HCT116 (cell line): ENCODE results near the gene ANKHD1. TPM values are rescaled to one million over a fixed set of nuclear protein-coding genes. Genes with fewer than 3 reads are reported as not detected.

Source experiments
- ATAC-seq: fragments of 200-7000 bp; cut with Tn5 transposase; 2 replicates; pipeline ENCODE4 v1.9.1; 2020; ENCODE audit warnings: mild to moderate bottlenecking, moderate library complexity
- BruUV-seq: library from RNA; stranded (reverse); fragments of 400-500 nt; replicated peaks from 2 replicates; lab custom pipeline; 2021; lab: Mats Ljungman, UMichigan
- CTCF ChIA-PET: fragments of 300-600 bp; sonication (Branson Sonifier 250); formaldehyde crosslinking; loops from one replicate; lab custom pipeline; 2021; ENCODE audit warnings: antibody characterized with exemption; lab: Charles Lee
- POLR2A ChIA-PET: fragments of 300-600, 350-600 bp; sonication (Branson Sonifier 250); formaldehyde crosslinking; loops from one replicate; lab custom pipeline; 2021; ENCODE audit warnings: antibody characterized with exemption; lab: Charles Lee
- RAD21 ChIA-PET, 2 experiments: fragments of 300-600 bp; sonication (Branson Sonifier 250); formaldehyde crosslinking; loops; one replicate each; lab custom pipeline; 2023; ENCODE audit warnings: low total read pairs in 2 of 2; ENCODE audit not compliant: uncharacterized antibody in 2 of 2, unreplicated experiment in 2 of 2, low non-redundant PET in 1 of 2; lab: Charles Lee
- DNase-seq: peaks from one replicate; pipeline ENCODE4 v3.0.0-alpha.2; 2010; ENCODE audit warnings: low read depth, low spot score
- H2AFZ ChIP-seq: fragments of 200-600 bp; shearing (Covaris generic), sonication (generic); 2 replicates; pipeline ENCODE4 v1.6.1; 2017; ENCODE audit warnings: low read depth, mixed run types, mixed read lengths, antibody characterized with exemption, low read length; ENCODE audit not compliant: poor library complexity, severe bottlenecking
- H3K27ac ChIP-seq: 2 replicates; pipeline ENCODE4 v1.5.1; 2012; ENCODE audit warnings: low read depth, low read length
- H3K27me3 ChIP-seq: fragments of 200-600 bp; sonication (generic); 2 replicates; pipeline ENCODE4 v1.6.1; 2016; ENCODE audit warnings: mixed run types, low read length, mixed read lengths; ENCODE audit not compliant: insufficient read depth
- H3K36me3 ChIP-seq, 2 experiments: fragments of 200-500 bp in 1 of 2; fragments of 200-600 bp in 1 of 2; sonication (Bioruptor generic) in 1 of 2; sonication (generic) in 1 of 2; 2 replicates each; pipeline versions ENCODE4 v1.5.1 to v1.6.1; 2014 to 2016; ENCODE audit warnings: low read length in 2 of 2, inconsistent platforms in 1 of 2, mixed read lengths in 1 of 2, mixed run types in 1 of 2; ENCODE audit not compliant: insufficient read depth in 2 of 2, control insufficient read depth in 1 of 2
- H3K4me1 ChIP-seq, 2 experiments: fragments of 200-600 bp in 1 of 2; sonication (generic) in 1 of 2; 2 replicates each; pipeline versions ENCODE4 v1.5.1 to v1.6.1; 2012 to 2017; ENCODE audit warnings: low read length in 2 of 2, inconsistent platforms in 1 of 2, mild to moderate bottlenecking in 1 of 2, mixed read lengths in 1 of 2, mixed run types in 1 of 2, moderate library complexity in 1 of 2; ENCODE audit not compliant: insufficient read depth in 2 of 2, control insufficient read depth in 1 of 2
- H3K4me2 ChIP-seq: fragments of 200-600 bp; sonication (generic); 2 replicates; pipeline ENCODE4 v1.6.1; 2017; ENCODE audit warnings: mixed run types, low read length, mixed read lengths
- H3K4me3 ChIP-seq, 2 experiments: fragments of 200-600 bp in 1 of 2; sonication (generic) in 1 of 2; replicated peaks in 1 of 2; 2 replicates each; pipeline ENCODE4 v1.5.1; 2011 to 2016; ENCODE audit warnings: low read length in 2 of 2, control low read depth in 1 of 2, low read depth in 1 of 2, mild to moderate bottlenecking in 1 of 2, mixed read lengths in 1 of 2, mixed run types in 1 of 2
- H3K79me2 ChIP-seq: fragments of 200-600 bp; sonication (generic); 2 replicates; pipeline ENCODE4 v1.6.1; 2017; ENCODE audit warnings: mild to moderate bottlenecking, mixed run types, low read length, moderate library complexity, mixed read lengths; ENCODE audit not compliant: insufficient read depth
- H3K9ac ChIP-seq: fragments of 200-600 bp; sonication (generic); 2 replicates; pipeline ENCODE4 v1.6.1; 2016; ENCODE audit warnings: low read length, mixed read lengths
- H3K9me2 ChIP-seq: fragments of 200-600 bp; sonication (generic), shearing (Covaris generic); 2 replicates; pipeline ENCODE4 v1.6.1; 2017; ENCODE audit warnings: mixed run types, mild to moderate bottlenecking, moderate library complexity; ENCODE audit not compliant: insufficient read depth
- H3K9me3 ChIP-seq, 2 experiments: fragments of 200-500 bp in 1 of 2; fragments of 200-600 bp in 1 of 2; sonication (Bioruptor generic) in 1 of 2; sonication (generic) in 1 of 2; 2 replicates each; pipeline ENCODE4 v1.6.1; 2014 to 2017; ENCODE audit warnings: low read length in 2 of 2, mixed read lengths in 2 of 2, inconsistent platforms in 1 of 2, low read depth in 1 of 2, mild to moderate bottlenecking in 1 of 2, mixed run types in 1 of 2, moderate library complexity in 1 of 2; ENCODE audit not compliant: control insufficient read depth in 1 of 2, insufficient read depth in 1 of 2
- H4K20me1 ChIP-seq: fragments of 200-600 bp; sonication (generic), shearing (Covaris generic); 2 replicates; pipeline ENCODE4 v1.6.1; 2017; ENCODE audit warnings: mixed run types, mild to moderate bottlenecking, moderate library complexity; ENCODE audit not compliant: insufficient read depth
- ELF1 ChIP-seq: IDR thresholded peaks from 2 replicates; pipeline ENCODE4 v1.6.1; 2012; ENCODE audit warnings: low read depth, borderline replicate concordance
- JUND ChIP-seq: IDR thresholded peaks from 2 replicates; pipeline ENCODE4 v1.6.1; 2012
- POLR2A ChIP-seq: IDR thresholded peaks from 2 replicates; pipeline ENCODE4 v1.7.0; 2011; ENCODE audit warnings: borderline replicate concordance; ENCODE audit not compliant: insufficient read depth, insufficient read length; ENCODE audit errors: extremely low read depth
- POLR2AphosphoS5 ChIP-seq: IDR thresholded peaks from 2 replicates; pipeline ENCODE4 v1.6.1; 2011; ENCODE audit warnings: mild to moderate bottlenecking, low read depth, low read length, moderate library complexity
- RAD21 ChIP-seq: IDR thresholded peaks from 2 replicates; pipeline ENCODE4 v1.6.1; 2012; ENCODE audit warnings: low read depth, mild to moderate bottlenecking
- SIN3A ChIP-seq: IDR thresholded peaks from 2 replicates; pipeline ENCODE4 v1.6.1; 2012; ENCODE audit warnings: low read depth
- SP1 ChIP-seq: IDR thresholded peaks from 2 replicates; pipeline ENCODE4 v1.6.1; 2012; ENCODE audit warnings: low read depth
- TCF7L2 ChIP-seq: IDR thresholded peaks from 2 replicates; pipeline ENCODE4 v1.7.0; 2011; ENCODE audit warnings: borderline replicate concordance, inconsistent platforms; ENCODE audit not compliant: insufficient read depth, insufficient read length; ENCODE audit errors: extremely low read depth
- YY1 ChIP-seq: IDR thresholded peaks from 2 replicates; pipeline ENCODE4 v1.6.1; 2011; ENCODE audit warnings: low read length, low read depth, moderate library complexity, mild to moderate bottlenecking; ENCODE audit not compliant: insufficient replicate concordance; ENCODE audit errors: extremely low read depth
- ZNF274 ChIP-seq: fragments of 200-500 bp; sonication (Bioruptor generic); IDR thresholded peaks from 2 replicates; pipeline ENCODE4 v1.6.1; 2014; ENCODE audit warnings: mild to moderate bottlenecking, low read depth, low read length, inconsistent platforms
- intact Hi-C: fragments of 100-400 bp; cut with micrococcal nuclease; formaldehyde crosslinking; loops from 2 replicates; pipeline ENCODE4 v1.10.0; 2022
- total RNA-seq: library from RNA; stranded (reverse); gene quantifications from one replicate; pipeline ENCODE4 v1.2.1, GENCODE V29; 2021; ENCODE audit not compliant: unreplicated experiment
- TF ChIP-seq, protein P1 (sequence below), 3 experiments: fragments of 200-600 bp in 1 of 3; sonication (generic) in 1 of 3; IDR thresholded peaks in 2 of 3; conservative IDR thresholded peaks in 1 of 3; 2 replicates each; pipeline ENCODE4 v1.5.1; 2012 to 2017; ENCODE audit warnings: low read depth in 2 of 3, low read length in 2 of 3, antibody characterized with exemption in 1 of 3, borderline replicate concordance in 1 of 3, control low read depth in 1 of 3, mild to moderate bottlenecking in 1 of 3, mixed read lengths in 1 of 3, mixed run types in 1 of 3, moderate library complexity in 1 of 3; ENCODE audit not compliant: insufficient read depth in 1 of 3
- TF ChIP-seq, protein P2 (sequence below): IDR thresholded peaks from 2 replicates; pipeline ENCODE4 v1.6.1; 2012
- TF ChIP-seq, protein P3 (sequence below): IDR thresholded peaks from 2 replicates; pipeline ENCODE4 v1.6.1; 2011; ENCODE audit warnings: mild to moderate bottlenecking, low read length, moderate library complexity; ENCODE audit not compliant: insufficient replicate concordance; ENCODE audit errors: extremely low read depth
- TF ChIP-seq, protein P4 (sequence below): IDR thresholded peaks from 2 replicates; pipeline ENCODE4 v1.6.1; 2012; ENCODE audit warnings: low read depth

The ANKHD1 gene
- total RNA-seq, 1 experiment from 2014 or later, result 80.8 TPM

DNA sequence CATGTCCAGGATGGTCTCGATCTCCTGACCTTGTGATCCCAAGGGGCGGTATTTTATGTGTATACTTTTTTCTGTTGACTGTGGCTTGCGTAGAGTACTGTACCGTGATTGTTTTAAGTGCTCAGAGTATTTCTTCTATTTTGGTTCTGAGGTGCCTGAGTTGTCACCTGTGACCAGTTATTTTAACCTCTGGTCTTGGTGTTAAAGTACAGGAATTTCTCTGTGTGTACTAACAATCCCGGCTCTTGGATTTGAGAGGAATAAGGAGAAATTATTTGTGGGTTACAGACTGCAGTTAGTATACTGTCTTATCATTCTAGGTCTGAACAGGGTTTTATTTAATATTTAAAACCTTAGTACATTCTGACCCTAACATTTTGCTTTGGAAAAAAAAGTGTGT lies 2.0 kb downstream of the ANKHD1 start:
- H3K4me2 ChIP-seq, result peak overlapping the region; percentile 98
- no peaks in the 10 kb centered on the region for H3K9me3 ChIP-seq
- CTCF ChIA-PET, result no interaction called here
- TF ChIP-seq POLR2A, result no peak
- no peak for TF ChIP-seq YY1
- TF ChIP-seq, protein P1, sequence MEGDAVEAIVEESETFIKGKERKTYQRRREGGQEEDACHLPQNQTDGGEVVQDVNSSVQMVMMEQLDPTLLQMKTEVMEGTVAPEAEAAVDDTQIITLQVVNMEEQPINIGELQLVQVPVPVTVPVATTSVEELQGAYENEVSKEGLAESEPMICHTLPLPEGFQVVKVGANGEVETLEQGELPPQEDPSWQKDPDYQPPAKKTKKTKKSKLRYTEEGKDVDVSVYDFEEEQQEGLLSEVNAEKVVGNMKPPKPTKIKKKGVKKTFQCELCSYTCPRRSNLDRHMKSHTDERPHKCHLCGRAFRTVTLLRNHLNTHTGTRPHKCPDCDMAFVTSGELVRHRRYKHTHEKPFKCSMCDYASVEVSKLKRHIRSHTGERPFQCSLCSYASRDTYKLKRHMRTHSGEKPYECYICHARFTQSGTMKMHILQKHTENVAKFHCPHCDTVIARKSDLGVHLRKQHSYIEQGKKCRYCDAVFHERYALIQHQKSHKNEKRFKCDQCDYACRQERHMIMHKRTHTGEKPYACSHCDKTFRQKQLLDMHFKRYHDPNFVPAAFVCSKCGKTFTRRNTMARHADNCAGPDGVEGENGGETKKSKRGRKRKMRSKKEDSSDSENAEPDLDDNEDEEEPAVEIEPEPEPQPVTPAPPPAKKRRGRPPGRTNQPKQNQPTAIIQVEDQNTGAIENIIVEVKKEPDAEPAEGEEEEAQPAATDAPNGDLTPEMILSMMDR (IDR thresholded peaks at IDR 0.05 in 2 of 3, conservative IDR thresholded peaks at IDR 0.05 in 1 of 3; ENCODE audit: borderline replicate concordance in 1 of 3, insufficient read depth in 1 of 3, low read depth in 2 of 3, low read length in 2 of 3), result no peak
- TF ChIP-seq JUND, result no peak
- TF ChIP-seq RAD21, result no peak
- TF ChIP-seq POLR2AphosphoS5, result no peak
- no peak for TF ChIP-seq TCF7L2
- no peak for TF ChIP-seq SIN3A
- TF ChIP-seq, protein P2, sequence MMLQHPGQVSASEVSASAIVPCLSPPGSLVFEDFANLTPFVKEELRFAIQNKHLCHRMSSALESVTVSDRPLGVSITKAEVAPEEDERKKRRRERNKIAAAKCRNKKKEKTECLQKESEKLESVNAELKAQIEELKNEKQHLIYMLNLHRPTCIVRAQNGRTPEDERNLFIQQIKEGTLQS, result no peak
- TF ChIP-seq, protein P3, sequence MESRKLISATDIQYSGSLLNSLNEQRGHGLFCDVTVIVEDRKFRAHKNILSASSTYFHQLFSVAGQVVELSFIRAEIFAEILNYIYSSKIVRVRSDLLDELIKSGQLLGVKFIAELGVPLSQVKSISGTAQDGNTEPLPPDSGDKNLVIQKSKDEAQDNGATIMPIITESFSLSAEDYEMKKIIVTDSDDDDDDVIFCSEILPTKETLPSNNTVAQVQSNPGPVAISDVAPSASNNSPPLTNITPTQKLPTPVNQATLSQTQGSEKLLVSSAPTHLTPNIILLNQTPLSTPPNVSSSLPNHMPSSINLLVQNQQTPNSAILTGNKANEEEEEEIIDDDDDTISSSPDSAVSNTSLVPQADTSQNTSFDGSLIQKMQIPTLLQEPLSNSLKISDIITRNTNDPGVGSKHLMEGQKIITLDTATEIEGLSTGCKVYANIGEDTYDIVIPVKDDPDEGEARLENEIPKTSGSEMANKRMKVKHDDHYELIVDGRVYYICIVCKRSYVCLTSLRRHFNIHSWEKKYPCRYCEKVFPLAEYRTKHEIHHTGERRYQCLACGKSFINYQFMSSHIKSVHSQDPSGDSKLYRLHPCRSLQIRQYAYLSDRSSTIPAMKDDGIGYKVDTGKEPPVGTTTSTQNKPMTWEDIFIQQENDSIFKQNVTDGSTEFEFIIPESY, result no peak
- TF ChIP-seq ELF1, result no peak
- no peak for TF ChIP-seq SP1
- TF ChIP-seq, protein P4, sequence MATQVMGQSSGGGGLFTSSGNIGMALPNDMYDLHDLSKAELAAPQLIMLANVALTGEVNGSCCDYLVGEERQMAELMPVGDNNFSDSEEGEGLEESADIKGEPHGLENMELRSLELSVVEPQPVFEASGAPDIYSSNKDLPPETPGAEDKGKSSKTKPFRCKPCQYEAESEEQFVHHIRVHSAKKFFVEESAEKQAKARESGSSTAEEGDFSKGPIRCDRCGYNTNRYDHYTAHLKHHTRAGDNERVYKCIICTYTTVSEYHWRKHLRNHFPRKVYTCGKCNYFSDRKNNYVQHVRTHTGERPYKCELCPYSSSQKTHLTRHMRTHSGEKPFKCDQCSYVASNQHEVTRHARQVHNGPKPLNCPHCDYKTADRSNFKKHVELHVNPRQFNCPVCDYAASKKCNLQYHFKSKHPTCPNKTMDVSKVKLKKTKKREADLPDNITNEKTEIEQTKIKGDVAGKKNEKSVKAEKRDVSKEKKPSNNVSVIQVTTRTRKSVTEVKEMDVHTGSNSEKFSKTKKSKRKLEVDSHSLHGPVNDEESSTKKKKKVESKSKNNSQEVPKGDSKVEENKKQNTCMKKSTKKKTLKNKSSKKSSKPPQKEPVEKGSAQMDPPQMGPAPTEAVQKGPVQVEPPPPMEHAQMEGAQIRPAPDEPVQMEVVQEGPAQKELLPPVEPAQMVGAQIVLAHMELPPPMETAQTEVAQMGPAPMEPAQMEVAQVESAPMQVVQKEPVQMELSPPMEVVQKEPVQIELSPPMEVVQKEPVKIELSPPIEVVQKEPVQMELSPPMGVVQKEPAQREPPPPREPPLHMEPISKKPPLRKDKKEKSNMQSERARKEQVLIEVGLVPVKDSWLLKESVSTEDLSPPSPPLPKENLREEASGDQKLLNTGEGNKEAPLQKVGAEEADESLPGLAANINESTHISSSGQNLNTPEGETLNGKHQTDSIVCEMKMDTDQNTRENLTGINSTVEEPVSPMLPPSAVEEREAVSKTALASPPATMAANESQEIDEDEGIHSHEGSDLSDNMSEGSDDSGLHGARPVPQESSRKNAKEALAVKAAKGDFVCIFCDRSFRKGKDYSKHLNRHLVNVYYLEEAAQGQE, result no peak
- no peak for TF ChIP-seq ZNF274
- intact Hi-C loops, result no loop called here
- no peak overlapping the region for H3K27ac ChIP-seq
- RAD21 ChIA-PET, result no interaction called here
- DNase-seq (no peak), ATAC-seq (no peak)
- H3K36me3 ChIP-seq, result no peaks in the 10 kb centered on the region
- peaks cover 83% of the 10 kb centered on the region for H3K79me2 ChIP-seq
- H2AFZ ChIP-seq, result no peak overlapping the region
- peaks cover 17 to 24% of the 10 kb centered on the region in 2 experiments for H3K4me1 ChIP-seq
- POLR2A ChIA-PET, result no interaction called here
- H3K9ac ChIP-seq, result no peak overlapping the region
- no peaks in the 10 kb centered on the region for H3K27me3 ChIP-seq
- BruUV-seq, result no TSS peak
- H3K9me2 ChIP-seq, result no peaks in the 10 kb centered on the region
- no peak overlapping the region for H3K4me3 ChIP-seq
- H4K20me1 ChIP-seq, result peaks cover 18% of the 10 kb centered on the region; the same call in 1 of the 2 replicates
